ENCODE results near the gene ZNF655. TPM values are rescaled to one million over a fixed set of nuclear protein-coding genes. Genes with fewer than 3 reads are reported as not detected.

ZNF655 gene
- total and polyA plus RNA-seq, 4 donors: 41.3 to 138 (median 61.2) TPM

GRCh38 chr7:99525713-99526440 is 32.6 kb upstream of the ZNF655 start:
- no peaks in the 10 kb centered on the region for H3K27me3 ChIP-seq (ENCODE audit: control insufficient read depth in 3 of 3, insufficient read depth in 3 of 3, low read length in 2 of 3)
- H3K9ac ChIP-seq (ENCODE audit: insufficient read depth in 1 of 2, low read length in 2 of 2): no peak overlapping the region
- DNase-seq (no peak), ATAC-seq (ENCODE audit: insufficient read depth, low FRiP score) (no peak)
- H3K36me3 ChIP-seq (ENCODE audit: control insufficient read depth in 4 of 4, insufficient read depth in 4 of 4, low read length in 4 of 4): peaks cover 19 to 36% (median 31%) of the 10 kb centered on the region in 4 donors
- no peaks in the 10 kb centered on the region for H3K4me1 ChIP-seq (ENCODE audit: control insufficient read depth in 5 of 5, insufficient read depth in 5 of 5, low read length in 5 of 5)
- H3K9me3 ChIP-seq (ENCODE audit: control insufficient read depth in 4 of 4, insufficient read depth in 3 of 4, low read length in 3 of 4): peaks cover 0 to 11% (median 4%) of the 10 kb centered on the region in 4 donors
- no peak overlapping the region for H3K27ac ChIP-seq (ENCODE audit: low read depth in 1 of 2, low read length in 1 of 2)
- no peak overlapping the region for H3K4me3 ChIP-seq
- TF ChIP-seq CTCF (IDR thresholded peaks at IDR 0.05; ENCODE audit: control extremely low read depth, extremely low read depth): peak; percentile 6
- WGBS, 2 donors: 95 to 96% methylated on average over 21 of the region's 21 CpGs

GRCh38 chr7:99531354-99531765 is 27.1 kb upstream of the ZNF655 start:
- WGBS, 2 donors: 98 to 99% methylated on average over 12 of the region's 12 CpGs
- Histone ChIP-seq H3K27me3 (ENCODE audit: control insufficient read depth in 3 of 3, insufficient read depth in 3 of 3, low read length in 2 of 3) (no peaks in the 10 kb centered on the region), H3K9ac (ENCODE audit: insufficient read depth in 1 of 2, low read length in 2 of 2) (no peak overlapping the region), H3K9me3 (ENCODE audit: control insufficient read depth in 4 of 4, insufficient read depth in 3 of 4, low read length in 3 of 4) (peaks cover 15 to 31% (median 26%) of the 10 kb centered on the region in 4 donors), H3K4me3 (no peak overlapping the region), H3K36me3 (ENCODE audit: control insufficient read depth in 4 of 4, insufficient read depth in 4 of 4, low read length in 4 of 4) (peaks cover 14 to 52% (median 43%) of the 10 kb centered on the region in 4 donors), H3K4me1 (ENCODE audit: control insufficient read depth in 5 of 5, insufficient read depth in 5 of 5, low read length in 5 of 5) (no peaks in the 10 kb centered on the region), H3K27ac (ENCODE audit: low read depth in 1 of 2, low read length in 1 of 2) (no peak overlapping the region)
- TF ChIP-seq CTCF (IDR thresholded peaks at IDR 0.05; ENCODE audit: control extremely low read depth, extremely low read depth): no peak
- ATAC-seq (ENCODE audit: insufficient read depth, low FRiP score): no peak
- no peak for DNase-seq

DNA sequence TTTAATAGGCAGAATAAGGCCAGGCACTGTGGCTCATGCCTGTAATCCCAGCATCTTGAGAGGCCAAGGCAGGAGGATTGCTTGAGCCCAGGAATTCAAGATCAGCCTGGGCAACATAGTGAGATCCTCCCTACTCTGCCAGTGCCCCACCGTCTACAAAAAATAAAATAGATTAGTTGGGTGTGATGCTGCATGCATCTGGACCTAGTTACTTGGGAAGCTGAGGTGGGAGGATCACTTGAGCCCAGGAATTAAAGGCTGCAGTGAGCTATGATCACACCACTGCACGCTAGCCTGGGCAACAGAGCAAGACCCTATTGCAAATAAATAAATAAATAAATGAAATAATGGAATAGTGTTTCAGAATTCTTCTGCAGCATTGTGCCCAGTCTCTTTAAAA is 22.8 kb upstream of the ZNF655 start:
- whole genome bisulfite sequencing, 2 donors: 97 to 99% methylated on average over 2 of the region's 2 CpGs
- H3K27ac ChIP-seq (ENCODE audit: low read depth in 1 of 2, low read length in 1 of 2): no peak overlapping the region
- H3K27me3 ChIP-seq (ENCODE audit: control insufficient read depth in 3 of 3, insufficient read depth in 3 of 3, low read length in 2 of 3): no peaks in the 10 kb centered on the region
- ATAC-seq (ENCODE audit: insufficient read depth, low FRiP score): no peak
- TF ChIP-seq CTCF (IDR thresholded peaks at IDR 0.05; ENCODE audit: control extremely low read depth, extremely low read depth): no peak
- no peaks in the 10 kb centered on the region for H3K4me1 ChIP-seq (ENCODE audit: control insufficient read depth in 5 of 5, insufficient read depth in 5 of 5, low read length in 5 of 5)
- H3K4me3 ChIP-seq: no peak overlapping the region
- H3K9ac ChIP-seq (ENCODE audit: insufficient read depth in 1 of 2, low read length in 2 of 2): no peak overlapping the region
- H3K9me3 ChIP-seq (ENCODE audit: control insufficient read depth in 4 of 4, insufficient read depth in 3 of 4, low read length in 3 of 4): peaks cover 18 to 37% (median 23%) of the 10 kb centered on the region in 4 donors
- H3K36me3 ChIP-seq (ENCODE audit: control insufficient read depth in 4 of 4, insufficient read depth in 4 of 4, low read length in 4 of 4): peaks cover 4 to 26% (median 22%) of the 10 kb centered on the region in 4 donors
- no peak for DNase-seq
